Loucy (cell line): ENCODE results near the gene ADM2.

Source experiments
- H2AFZ ChIP-seq: fragments of 200-600 bp; sonication (generic); 2 replicates; pipeline ENCODE4 v1.6.0; 2016; ENCODE audit warnings: antibody characterized with exemption, mild to moderate bottlenecking, low read length, moderate library complexity
- H3F3A ChIP-seq: fragments of 200-600 bp; 2 replicates; pipeline ENCODE4 v1.6.0; 2016; ENCODE audit warnings: antibody characterized with exemption, low read depth, mild to moderate bottlenecking
- H3K27me3 ChIP-seq: fragments of 200-600 bp; sonication (generic); 2 replicates; pipeline ENCODE4 v1.6.1; 2014; ENCODE audit warnings: low read length, mild to moderate bottlenecking; ENCODE audit not compliant: insufficient read depth, poor library complexity, severe bottlenecking
- H3K36me3 ChIP-seq: fragments of 200-600 bp; sonication (generic); 2 replicates; pipeline ENCODE4 v1.6.1; 2016; ENCODE audit warnings: low read length; ENCODE audit not compliant: insufficient read depth
- H3K4me1 ChIP-seq: fragments of 200-600 bp; sonication (generic); 2 replicates; pipeline ENCODE4 v1.5.1; 2014; ENCODE audit warnings: low read length, mild to moderate bottlenecking; ENCODE audit not compliant: insufficient read depth, poor library complexity, severe bottlenecking
- H3K4me2 ChIP-seq: fragments of 200-600 bp; sonication (generic); 2 replicates; pipeline ENCODE4 v1.6.0; 2014; ENCODE audit warnings: antibody characterized with exemption, low read length, low read depth, mild to moderate bottlenecking; ENCODE audit not compliant: poor library complexity, severe bottlenecking
- H3K4me3 ChIP-seq: fragments of 200-600 bp; sonication (generic); 2 replicates; pipeline ENCODE4 v1.5.1; 2014; ENCODE audit warnings: low read length, mild to moderate bottlenecking, mixed read lengths; ENCODE audit not compliant: poor library complexity, severe bottlenecking
- H3K79me2 ChIP-seq: fragments of 200-600 bp; sonication (generic); 2 replicates; pipeline ENCODE4 v1.6.1; 2014; ENCODE audit warnings: low read length; ENCODE audit not compliant: insufficient read depth
- H3K9ac ChIP-seq: fragments of 200-600 bp; sonication (generic); 2 replicates; pipeline ENCODE4 v1.6.0; 2014; ENCODE audit warnings: mild to moderate bottlenecking, low read depth, low read length, moderate library complexity; ENCODE audit not compliant: poor library complexity, severe bottlenecking
- H3K9me2 ChIP-seq: fragments of 200-600 bp; sonication (generic); replicated peaks from 2 replicates; pipeline ENCODE4 v1.6.1; 2016; ENCODE audit warnings: low read depth, low read length, mixed read lengths
- H3K9me3 ChIP-seq: fragments of 200-600 bp; sonication (generic); 2 replicates; pipeline ENCODE4 v1.6.1; 2014; ENCODE audit warnings: mild to moderate bottlenecking, antibody characterized with exemption, low read length, low read depth; ENCODE audit not compliant: insufficient read depth
- H4K20me1 ChIP-seq: fragments of 200-600 bp; sonication (generic); 2 replicates; pipeline ENCODE4 v1.6.0; 2014; ENCODE audit warnings: antibody characterized with exemption, low read length, mild to moderate bottlenecking; ENCODE audit not compliant: insufficient read depth, poor library complexity, severe bottlenecking
- EZH2phosphoT487 ChIP-seq: fragments of 200-600 bp; IDR thresholded peaks from 2 replicates; pipeline ENCODE4 v1.6.1; 2018; ENCODE audit warnings: antibody characterized with exemption, mild to moderate bottlenecking, moderate library complexity, borderline replicate concordance
- TF ChIP-seq, protein P1 (sequence below): fragments of 200-600 bp; sonication (generic); conservative IDR thresholded peaks from 2 replicates; pipeline ENCODE4 v1.5.1; 2014; ENCODE audit warnings: mild to moderate bottlenecking, antibody characterized with exemption, low read length

Gene ADM2

GRCh38 chr22:50446708-50447575 is 34.4 kb upstream of the ADM2 start:
- Histone ChIP-seq H3F3A (no peaks in the 10 kb centered on the region), H3K79me2 (no peaks in the 10 kb centered on the region), H3K27me3 (no peaks in the 10 kb centered on the region), H4K20me1 (peaks cover 9% of the 10 kb centered on the region), H3K9me3 (no peaks in the 10 kb centered on the region), H3K4me1 (peaks cover 16% of the 10 kb centered on the region), H3K36me3 (peaks cover 43% of the 10 kb centered on the region; the same call in 1 of the 2 replicates), H3K9me2 (no peaks in the 10 kb centered on the region), H2AFZ (no peak overlapping the region), H3K4me3 (no peak overlapping the region), H3K9ac (no peak overlapping the region), H3K4me2 (no peak overlapping the region)
- no peak for TF ChIP-seq EZH2phosphoT487
- TF ChIP-seq, protein P1, sequence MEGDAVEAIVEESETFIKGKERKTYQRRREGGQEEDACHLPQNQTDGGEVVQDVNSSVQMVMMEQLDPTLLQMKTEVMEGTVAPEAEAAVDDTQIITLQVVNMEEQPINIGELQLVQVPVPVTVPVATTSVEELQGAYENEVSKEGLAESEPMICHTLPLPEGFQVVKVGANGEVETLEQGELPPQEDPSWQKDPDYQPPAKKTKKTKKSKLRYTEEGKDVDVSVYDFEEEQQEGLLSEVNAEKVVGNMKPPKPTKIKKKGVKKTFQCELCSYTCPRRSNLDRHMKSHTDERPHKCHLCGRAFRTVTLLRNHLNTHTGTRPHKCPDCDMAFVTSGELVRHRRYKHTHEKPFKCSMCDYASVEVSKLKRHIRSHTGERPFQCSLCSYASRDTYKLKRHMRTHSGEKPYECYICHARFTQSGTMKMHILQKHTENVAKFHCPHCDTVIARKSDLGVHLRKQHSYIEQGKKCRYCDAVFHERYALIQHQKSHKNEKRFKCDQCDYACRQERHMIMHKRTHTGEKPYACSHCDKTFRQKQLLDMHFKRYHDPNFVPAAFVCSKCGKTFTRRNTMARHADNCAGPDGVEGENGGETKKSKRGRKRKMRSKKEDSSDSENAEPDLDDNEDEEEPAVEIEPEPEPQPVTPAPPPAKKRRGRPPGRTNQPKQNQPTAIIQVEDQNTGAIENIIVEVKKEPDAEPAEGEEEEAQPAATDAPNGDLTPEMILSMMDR: no peak

- no peak overlapping the region for H3K4me2 ChIP-seq
- no peaks in the 10 kb centered on the region for H3F3A ChIP-seq
- H2AFZ ChIP-seq: no peak overlapping the region
- H3K4me3 ChIP-seq: no peak overlapping the region
- H3K4me1 ChIP-seq: peaks cover 16% of the 10 kb centered on the region
- no peaks in the 10 kb centered on the region for H3K9me3 ChIP-seq
- no peaks in the 10 kb centered on the region for H3K9me2 ChIP-seq
- H3K79me2 ChIP-seq: no peaks in the 10 kb centered on the region
- H4K20me1 ChIP-seq: peaks cover 9% of the 10 kb centered on the region
- peaks cover 46% of the 10 kb centered on the region; the same call in 1 of the 2 replicates for H3K36me3 ChIP-seq
- no peak overlapping the region for H3K9ac ChIP-seq
- TF ChIP-seq EZH2phosphoT487: no peak
- TF ChIP-seq, protein P1: no peak
- no peaks in the 10 kb centered on the region for H3K27me3 ChIP-seq
Measured at GRCh38 chr22:50447576-50448551, 33.5 kb upstream of the ADM2 start.

- Histone ChIP-seq H3K79me2 (no peaks in the 10 kb centered on the region), H3K4me2 (no peak overlapping the region), H3K4me1 (peaks cover 8% of the 10 kb centered on the region), H3K36me3 (peaks cover 59% of the 10 kb centered on the region; the same call in 1 of the 2 replicates), H3K4me3 (no peak overlapping the region), H3F3A (no peaks in the 10 kb centered on the region), H4K20me1 (peaks cover 11% of the 10 kb centered on the region), H2AFZ (no peak overlapping the region), H3K9me3 (no peaks in the 10 kb centered on the region), H3K9me2 (no peaks in the 10 kb centered on the region), H3K9ac (no peak overlapping the region), H3K27me3 (no peaks in the 10 kb centered on the region)
- TF ChIP-seq, protein P1: no peak
- TF ChIP-seq EZH2phosphoT487: no peak
Measured at GRCh38 chr22:50452649-50453048, 28.7 kb upstream of the ADM2 start.
